GM23338 (cell line): ENCODE results near the gene NEK6.

Source experiments
- EZH2 ChIP-seq: fragments of 200-600 bp; sonication (generic); IDR thresholded peaks from one replicate; pipeline ENCODE4 v1.8.0; 2017; ENCODE audit warnings: antibody characterized with exemption, mild to moderate bottlenecking, low read depth; ENCODE audit not compliant: unreplicated experiment
- EZH2phosphoT487 ChIP-seq: fragments of 200-600 bp; sonication (generic); IDR thresholded peaks from one replicate; pipeline ENCODE4 v1.8.1; 2018; ENCODE audit warnings: antibody characterized with exemption; ENCODE audit not compliant: unreplicated experiment
- POLR2AphosphoS5 ChIP-seq: IDR thresholded peaks from 2 replicates; pipeline ENCODE4 v1.6.1; 2016; ENCODE audit warnings: antibody characterized with exemption, low read depth
- ZNF331 ChIP-seq: fragments of 250-450 bp; sonication (Bioruptor Pico); IDR thresholded peaks from 2 replicates; pipeline ENCODE4 v1.5.0; 2020; ENCODE audit warnings: low read depth, mild to moderate bottlenecking, moderate library complexity
- TF ChIP-seq, protein P1 (sequence below), 2 experiments: fragments of 200-600 bp in 1 of 2; sonication (generic) in 1 of 2; conservative IDR thresholded peaks; 2 replicates each; pipeline versions ENCODE4 v1.5.1 to v1.6.1; 2016 to 2017; ENCODE audit warnings: antibody characterized with exemption in 2 of 2, low read depth in 2 of 2, mild to moderate bottlenecking in 2 of 2, moderate library complexity in 1 of 2

GRCh38 chr9:124345751-124346281 lies 88.1 kb downstream of the NEK6 start:
- TF ChIP-seq, protein P1, sequence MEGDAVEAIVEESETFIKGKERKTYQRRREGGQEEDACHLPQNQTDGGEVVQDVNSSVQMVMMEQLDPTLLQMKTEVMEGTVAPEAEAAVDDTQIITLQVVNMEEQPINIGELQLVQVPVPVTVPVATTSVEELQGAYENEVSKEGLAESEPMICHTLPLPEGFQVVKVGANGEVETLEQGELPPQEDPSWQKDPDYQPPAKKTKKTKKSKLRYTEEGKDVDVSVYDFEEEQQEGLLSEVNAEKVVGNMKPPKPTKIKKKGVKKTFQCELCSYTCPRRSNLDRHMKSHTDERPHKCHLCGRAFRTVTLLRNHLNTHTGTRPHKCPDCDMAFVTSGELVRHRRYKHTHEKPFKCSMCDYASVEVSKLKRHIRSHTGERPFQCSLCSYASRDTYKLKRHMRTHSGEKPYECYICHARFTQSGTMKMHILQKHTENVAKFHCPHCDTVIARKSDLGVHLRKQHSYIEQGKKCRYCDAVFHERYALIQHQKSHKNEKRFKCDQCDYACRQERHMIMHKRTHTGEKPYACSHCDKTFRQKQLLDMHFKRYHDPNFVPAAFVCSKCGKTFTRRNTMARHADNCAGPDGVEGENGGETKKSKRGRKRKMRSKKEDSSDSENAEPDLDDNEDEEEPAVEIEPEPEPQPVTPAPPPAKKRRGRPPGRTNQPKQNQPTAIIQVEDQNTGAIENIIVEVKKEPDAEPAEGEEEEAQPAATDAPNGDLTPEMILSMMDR (conservative IDR thresholded peaks at IDR 0.05; ENCODE audit: low read depth in 2 of 2), result no peak
- TF ChIP-seq POLR2AphosphoS5, result no peak
- TF ChIP-seq ZNF331, result no peak
- no peak for TF ChIP-seq EZH2
- no peak for TF ChIP-seq EZH2phosphoT487
